ENCODE data around the gene PTGFRN. TPM values are rescaled to one million over a fixed set of nuclear protein-coding genes. Genes with fewer than 3 reads are reported as not detected.

The PTGFRN gene
- total RNA-seq, 1 experiment from 2014 or later, result 60.6 TPM

- RAD21 ChIA-PET (ENCODE audit: low non-redundant PET in 1 of 2, low total read pairs in 2 of 2, uncharacterized antibody in 2 of 2, unreplicated experiment in 2 of 2), result no interaction called here
- no peaks in the 10 kb centered on the region for H3K9me3 ChIP-seq (ENCODE audit: control insufficient read depth in 1 of 2, insufficient read depth in 1 of 2, low read depth in 1 of 2, low read length in 2 of 2)
Observed at GRCh38 chr1:116887212-116887611, 22.5 kb upstream of the PTGFRN start.

More at GRCh38 chr1:116887212-116887611, 22.5 kb upstream of the PTGFRN start:
- no peak for TF ChIP-seq SIN3A (IDR thresholded peaks at IDR 0.05; ENCODE audit: low read depth)
- TF ChIP-seq ELF1 (IDR thresholded peaks at IDR 0.05; ENCODE audit: borderline replicate concordance, low read depth), result no peak
- TF ChIP-seq EZH2phosphoT487 (IDR thresholded peaks at IDR 0.05; ENCODE audit: borderline replicate concordance), result no peak
- no peak for TF ChIP-seq JUND (IDR thresholded peaks at IDR 0.05)
- TF ChIP-seq CEBPB (IDR thresholded peaks at IDR 0.05; ENCODE audit: low read depth), result no peak
- no peak for TF ChIP-seq EGR1 (IDR thresholded peaks at IDR 0.05; ENCODE audit: low read depth)
- no peak for TF ChIP-seq SRF (IDR thresholded peaks at IDR 0.05; ENCODE audit: low read depth)
- no peak for TF ChIP-seq RAD21 (IDR thresholded peaks at IDR 0.05; ENCODE audit: low read depth)
- no peak for TF ChIP-seq POLR2A (IDR thresholded peaks at IDR 0.05; ENCODE audit: borderline replicate concordance, extremely low read depth, insufficient read depth, insufficient read length)
- no peak for TF ChIP-seq MAX (IDR thresholded peaks at IDR 0.05)
- TF ChIP-seq POLR2AphosphoS5 (IDR thresholded peaks at IDR 0.05; ENCODE audit: low read depth, low read length), result no peak
- TF ChIP-seq, protein P1, sequence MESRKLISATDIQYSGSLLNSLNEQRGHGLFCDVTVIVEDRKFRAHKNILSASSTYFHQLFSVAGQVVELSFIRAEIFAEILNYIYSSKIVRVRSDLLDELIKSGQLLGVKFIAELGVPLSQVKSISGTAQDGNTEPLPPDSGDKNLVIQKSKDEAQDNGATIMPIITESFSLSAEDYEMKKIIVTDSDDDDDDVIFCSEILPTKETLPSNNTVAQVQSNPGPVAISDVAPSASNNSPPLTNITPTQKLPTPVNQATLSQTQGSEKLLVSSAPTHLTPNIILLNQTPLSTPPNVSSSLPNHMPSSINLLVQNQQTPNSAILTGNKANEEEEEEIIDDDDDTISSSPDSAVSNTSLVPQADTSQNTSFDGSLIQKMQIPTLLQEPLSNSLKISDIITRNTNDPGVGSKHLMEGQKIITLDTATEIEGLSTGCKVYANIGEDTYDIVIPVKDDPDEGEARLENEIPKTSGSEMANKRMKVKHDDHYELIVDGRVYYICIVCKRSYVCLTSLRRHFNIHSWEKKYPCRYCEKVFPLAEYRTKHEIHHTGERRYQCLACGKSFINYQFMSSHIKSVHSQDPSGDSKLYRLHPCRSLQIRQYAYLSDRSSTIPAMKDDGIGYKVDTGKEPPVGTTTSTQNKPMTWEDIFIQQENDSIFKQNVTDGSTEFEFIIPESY (IDR thresholded peaks at IDR 0.05; ENCODE audit: extremely low read depth, insufficient replicate concordance, low read length), result no peak
- no peak for TF ChIP-seq EZH2 (IDR thresholded peaks at IDR 0.05)
- TF ChIP-seq ZFX (IDR thresholded peaks at IDR 0.05), result no peak
- no peak for TF ChIP-seq SP1 (IDR thresholded peaks at IDR 0.05; ENCODE audit: low read depth)
- H4K20me1 ChIP-seq (ENCODE audit: insufficient read depth), result no peaks in the 10 kb centered on the region
- H3K4me1 ChIP-seq (ENCODE audit: control insufficient read depth in 1 of 2, insufficient read depth in 2 of 2, low read length in 2 of 2), result no peaks in the 10 kb centered on the region
- no TSS peak for BruUV-seq (replicated peaks)
- H3K27ac ChIP-seq (ENCODE audit: low read depth, low read length), result no peak overlapping the region
- no peaks in the 10 kb centered on the region for H3K27me3 ChIP-seq (ENCODE audit: insufficient read depth, low read length)
- ChIA-PET CTCF (no interaction called here), POLR2A (no interaction called here)
- H3K4me3 ChIP-seq (replicated peaks in 1 of 2; ENCODE audit: low read depth in 1 of 2, low read length in 2 of 2), result no peak overlapping the region
- DNase-seq (ENCODE audit: low read depth, low spot score) (no peak), ATAC-seq (no peak)
- H3K9me2 ChIP-seq (ENCODE audit: insufficient read depth), result no peaks in the 10 kb centered on the region
- H3K9ac ChIP-seq (ENCODE audit: low read length), result no peak overlapping the region
- H2AFZ ChIP-seq (ENCODE audit: low read depth, low read length, poor library complexity, severe bottlenecking), result no peak overlapping the region
- H3K4me2 ChIP-seq (ENCODE audit: low read length), result no peak overlapping the region
- H3K36me3 ChIP-seq (ENCODE audit: control insufficient read depth in 1 of 2, insufficient read depth in 2 of 2, low read length in 2 of 2), result no peaks in the 10 kb centered on the region
- intact Hi-C loops (cut with micrococcal nuclease), result no loop called here
- no peaks in the 10 kb centered on the region for H3K79me2 ChIP-seq (ENCODE audit: insufficient read depth, low read length)

Data from HCT116 (cell line).